Neural cell (in vitro differentiated cells): ENCODE data around the gene TAF1B. TPM values are rescaled to one million over a fixed set of nuclear protein-coding genes. Genes with fewer than 3 reads are reported as not detected.

Experiments used
- H2AFZ ChIP-seq: fragments of 200-600, 300-800 bp; sonication (generic), shearing (Covaris generic); 2 replicates; pipeline ENCODE4 v1.6.0; 2014; ENCODE audit warnings: low read depth, mild to moderate bottlenecking, antibody characterized with exemption, low read length, moderate library complexity
- H3F3A ChIP-seq: fragments of 200-600 bp; shearing (Covaris generic); 2 replicates; pipeline ENCODE4 v1.6.1; 2016; ENCODE audit warnings: mild to moderate bottlenecking, moderate library complexity, mixed read lengths, antibody characterized with exemption, low read length; ENCODE audit not compliant: insufficient read depth, poor library complexity, severe bottlenecking
- H3K27ac ChIP-seq: fragments of 200-600, 300-800 bp; sonication (generic), shearing (Covaris generic); 2 replicates; pipeline ENCODE4 v1.5.1; 2014; ENCODE audit warnings: mild to moderate bottlenecking, low read length, moderate library complexity
- H3K27me3 ChIP-seq: fragments of 300-800, 200-600 bp; sonication (generic), shearing (Covaris generic); 2 replicates; pipeline ENCODE4 v1.6.0; 2014; ENCODE audit warnings: mild to moderate bottlenecking, low read depth, low read length, moderate library complexity; ENCODE audit not compliant: insufficient read depth
- H3K36me3 ChIP-seq: fragments of 300-800, 200-600 bp; sonication (generic), shearing (Covaris generic); 2 replicates; pipeline ENCODE4 v1.5.1; 2014; ENCODE audit warnings: mild to moderate bottlenecking, antibody characterized with exemption, low read length, moderate library complexity; ENCODE audit not compliant: insufficient read depth
- H3K4me2 ChIP-seq: fragments of 300-800, 200-600 bp; sonication (generic), shearing (Covaris generic); 2 replicates; pipeline ENCODE4 v1.6.0; 2014; ENCODE audit warnings: mild to moderate bottlenecking, low read length
- H3K4me3 ChIP-seq: fragments of 300-800, 200-600 bp; sonication (generic), shearing (Covaris generic); 2 replicates; pipeline ENCODE4 v1.5.1; 2014; ENCODE audit warnings: mild to moderate bottlenecking, low read length, moderate library complexity
- H3K79me2 ChIP-seq: fragments of 200-600 bp; shearing (Covaris generic); replicated peaks from 2 replicates; pipeline ENCODE4 v1.6.0; 2014; ENCODE audit warnings: mild to moderate bottlenecking, low read length, moderate library complexity; ENCODE audit not compliant: insufficient read depth
- H3K9ac ChIP-seq: fragments of 300-800, 200-600 bp; sonication (generic), shearing (Covaris generic); 2 replicates; pipeline ENCODE4 v1.6.1; 2016; ENCODE audit warnings: mild to moderate bottlenecking, low read length, mixed read lengths
- H3K9me2 ChIP-seq: fragments of 200-600 bp; shearing (Covaris generic); 2 replicates; pipeline ENCODE4 v1.6.1; 2016; ENCODE audit warnings: mild to moderate bottlenecking, low read length, mixed read lengths; ENCODE audit not compliant: insufficient read depth
- H3K9me3 ChIP-seq: fragments of 200-600, 300-800 bp; sonication (generic), shearing (Covaris generic); 2 replicates; pipeline ENCODE4 v1.6.1; 2016; ENCODE audit warnings: mild to moderate bottlenecking, mixed run types, low read length, moderate library complexity, mixed read lengths
- H4K20me1 ChIP-seq: fragments of 200-600 bp; shearing (Covaris generic); 2 replicates; pipeline ENCODE4 v1.6.1; 2016; ENCODE audit warnings: mild to moderate bottlenecking, mixed run types; ENCODE audit not compliant: insufficient read depth
- EP300 ChIP-seq: fragments of 450-650 bp; conservative IDR thresholded peaks from 2 replicates; pipeline ENCODE4 v1.6.1; 2014; ENCODE audit warnings: antibody characterized with exemption, mild to moderate bottlenecking, moderate library complexity; ENCODE audit not compliant: poor library complexity, severe bottlenecking
- EZH2 ChIP-seq: fragments of 200-600, 300-800 bp; shearing (Covaris generic), sonication (generic); IDR thresholded peaks from 2 replicates; pipeline ENCODE4 v1.6.1; 2014; ENCODE audit warnings: antibody characterized with exemption, low read length, borderline replicate concordance, mild to moderate bottlenecking; ENCODE audit not compliant: insufficient read depth, poor library complexity, severe bottlenecking
- MXI1 ChIP-seq: fragments of 450-650 bp; conservative IDR thresholded peaks from 2 replicates; pipeline ENCODE4 v1.6.1; 2014; ENCODE audit warnings: antibody characterized with exemption, mild to moderate bottlenecking; ENCODE audit not compliant: poor library complexity, severe bottlenecking
- POLR2AphosphoS5 ChIP-seq: IDR thresholded peaks from 2 replicates; pipeline ENCODE4 v1.6.1; 2012
- RAD21 ChIP-seq: fragments of 450-650 bp; conservative IDR thresholded peaks from 2 replicates; pipeline ENCODE4 v1.6.1; 2014; ENCODE audit warnings: antibody characterized with exemption, mild to moderate bottlenecking, moderate library complexity
- REST ChIP-seq: IDR thresholded peaks from 2 replicates; pipeline ENCODE4 v1.6.1; 2012; ENCODE audit warnings: borderline replicate concordance
- SMC3 ChIP-seq: fragments of 450-650 bp; conservative IDR thresholded peaks from 2 replicates; pipeline ENCODE4 v1.6.1; 2014; ENCODE audit warnings: antibody characterized with exemption, mild to moderate bottlenecking, moderate library complexity; ENCODE audit not compliant: poor library complexity
- TAF1 ChIP-seq: IDR thresholded peaks from 2 replicates; pipeline ENCODE4 v1.6.1; 2012; ENCODE audit warnings: low read depth
- polyA plus RNA-seq: library from polyadenylated mRNA; depleted of rRNA; stranded (reverse); fragments of >200 nt; gene quantifications from 2 replicates; pipeline ENCODE4 v1.2.3, GENCODE V29; 2014
- TF ChIP-seq, protein P1 (sequence below): fragments of 450-650 bp; IDR thresholded peaks from 2 replicates; pipeline ENCODE4 v1.5.1; 2014; ENCODE audit warnings: antibody characterized with exemption, mild to moderate bottlenecking, moderate library complexity; ENCODE audit not compliant: poor library complexity, severe bottlenecking

Gene TAF1B
- polyA plus RNA-seq, 1 donor from 2014 or later, result 11.2 TPM

DNA sequence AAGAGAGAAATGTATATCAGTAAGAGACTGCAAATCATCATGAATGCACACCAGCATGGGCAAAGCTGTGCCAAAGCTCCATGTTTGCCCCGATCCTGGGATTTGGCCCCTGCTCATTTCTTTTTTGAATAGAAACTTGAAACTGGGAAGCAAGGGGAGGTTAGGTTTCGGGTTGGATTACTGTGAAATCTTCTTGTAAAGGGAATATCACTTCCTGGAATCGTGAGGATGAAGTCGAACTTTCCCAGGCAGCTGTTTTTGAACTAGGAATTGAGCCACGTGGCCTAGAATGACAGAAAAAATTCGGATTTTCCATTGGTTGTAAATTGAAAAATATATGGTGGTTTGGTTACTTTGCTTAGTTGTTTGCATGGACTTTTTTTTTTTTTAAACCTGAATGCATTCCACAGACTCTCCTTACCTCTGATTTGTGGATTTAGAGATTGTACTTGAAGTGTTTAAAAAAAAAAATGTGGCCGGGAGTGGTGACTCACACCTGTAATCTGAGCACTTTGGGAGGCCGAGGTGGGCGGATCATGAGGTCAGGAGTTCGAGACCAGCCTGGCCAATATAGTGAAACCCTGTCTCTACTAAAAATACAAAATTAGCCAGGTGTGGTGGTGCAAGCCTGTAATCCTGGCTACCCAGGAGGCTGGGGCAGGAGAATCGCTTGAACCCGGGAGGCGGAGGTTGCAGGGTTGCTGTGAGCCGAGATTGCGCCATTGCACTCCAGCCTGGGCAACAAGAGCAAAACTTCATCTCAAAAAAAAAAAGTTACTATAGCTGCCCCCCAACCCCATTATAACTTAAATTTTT lies 140.3 kb downstream of the TAF1B start:
- no peak for TF ChIP-seq SMC3
- TF ChIP-seq EP300, result no peak
- no peak for TF ChIP-seq POLR2AphosphoS5
- no peak for TF ChIP-seq MXI1
- TF ChIP-seq EZH2, result no peak
- TF ChIP-seq TAF1, result no peak
- TF ChIP-seq REST, result no peak
- no peak for TF ChIP-seq RAD21
- TF ChIP-seq, protein P1, sequence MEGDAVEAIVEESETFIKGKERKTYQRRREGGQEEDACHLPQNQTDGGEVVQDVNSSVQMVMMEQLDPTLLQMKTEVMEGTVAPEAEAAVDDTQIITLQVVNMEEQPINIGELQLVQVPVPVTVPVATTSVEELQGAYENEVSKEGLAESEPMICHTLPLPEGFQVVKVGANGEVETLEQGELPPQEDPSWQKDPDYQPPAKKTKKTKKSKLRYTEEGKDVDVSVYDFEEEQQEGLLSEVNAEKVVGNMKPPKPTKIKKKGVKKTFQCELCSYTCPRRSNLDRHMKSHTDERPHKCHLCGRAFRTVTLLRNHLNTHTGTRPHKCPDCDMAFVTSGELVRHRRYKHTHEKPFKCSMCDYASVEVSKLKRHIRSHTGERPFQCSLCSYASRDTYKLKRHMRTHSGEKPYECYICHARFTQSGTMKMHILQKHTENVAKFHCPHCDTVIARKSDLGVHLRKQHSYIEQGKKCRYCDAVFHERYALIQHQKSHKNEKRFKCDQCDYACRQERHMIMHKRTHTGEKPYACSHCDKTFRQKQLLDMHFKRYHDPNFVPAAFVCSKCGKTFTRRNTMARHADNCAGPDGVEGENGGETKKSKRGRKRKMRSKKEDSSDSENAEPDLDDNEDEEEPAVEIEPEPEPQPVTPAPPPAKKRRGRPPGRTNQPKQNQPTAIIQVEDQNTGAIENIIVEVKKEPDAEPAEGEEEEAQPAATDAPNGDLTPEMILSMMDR, result no peak
- no peaks in the 10 kb centered on the region for H3K36me3 ChIP-seq
- H4K20me1 ChIP-seq, result no peaks in the 10 kb centered on the region
- H3K27me3 ChIP-seq, result no peaks in the 10 kb centered on the region
- no peak overlapping the region for H3K9ac ChIP-seq
- H3K9me2 ChIP-seq, result no peaks in the 10 kb centered on the region
- H2AFZ ChIP-seq, result no peak overlapping the region
- no peak overlapping the region for H3K4me3 ChIP-seq
- H3K27ac ChIP-seq, result no peak overlapping the region
- H3F3A ChIP-seq, result no peaks in the 10 kb centered on the region
- H3K9me3 ChIP-seq, result no peaks in the 10 kb centered on the region
- no peaks in the 10 kb centered on the region for H3K79me2 ChIP-seq
- no peak overlapping the region for H3K4me2 ChIP-seq

Other genes with a start within 250 kb of the TAF1B start
- 1,332 and 1,446 TPM in 2 replicates for gene YWHAQ, start 212.5 kb upstream of the TAF1B start, polyA plus RNA-seq
- 25.4 and 26.3 TPM in 2 replicates for gene GRHL1, start 108.2 kb downstream of the TAF1B start, polyA plus RNA-seq
- 5.7 and 7.0 TPM in 2 replicates for gene KLF11, start 200.1 kb downstream of the TAF1B start, polyA plus RNA-seq
- gene CYS1, start 236.9 kb downstream of the TAF1B start, polyA plus RNA-seq, result not detected in 2 replicates